Neuron (in vitro differentiated cells): Measurements from ENCODE around the gene SDK1.
"Not testable (repeated sequence)": the region's sequence is repeated elsewhere in the genome, so short reads cannot be mapped to it uniquely, and the experiment has no call there.

Source experiments
- H2AFZ ChIP-seq: one replicate; pipeline ENCODE4 v1.6.1; 2013; ENCODE audit warnings: low read depth, mild to moderate bottlenecking, inconsistent platforms, low read length, moderate library complexity
- H3K27me3 ChIP-seq: one replicate; pipeline ENCODE4 v1.6.1; 2013; ENCODE audit warnings: low read length; ENCODE audit not compliant: insufficient read depth
- H3K36me3 ChIP-seq: one replicate; pipeline ENCODE4 v1.6.1; 2013; ENCODE audit warnings: low read length; ENCODE audit not compliant: insufficient read depth
- H3K4me1 ChIP-seq: one replicate; pipeline ENCODE4 v1.6.1; 2013; ENCODE audit warnings: low read length; ENCODE audit not compliant: insufficient read depth
- H3K4me3 ChIP-seq: 2 replicates; pipeline ENCODE4 v1.5.1; 2013; ENCODE audit warnings: mild to moderate bottlenecking, low read length, moderate library complexity
- H3K9me3 ChIP-seq: one replicate; pipeline ENCODE4 v1.6.1; 2013; ENCODE audit warnings: low read length

SDK1 gene

DNA sequence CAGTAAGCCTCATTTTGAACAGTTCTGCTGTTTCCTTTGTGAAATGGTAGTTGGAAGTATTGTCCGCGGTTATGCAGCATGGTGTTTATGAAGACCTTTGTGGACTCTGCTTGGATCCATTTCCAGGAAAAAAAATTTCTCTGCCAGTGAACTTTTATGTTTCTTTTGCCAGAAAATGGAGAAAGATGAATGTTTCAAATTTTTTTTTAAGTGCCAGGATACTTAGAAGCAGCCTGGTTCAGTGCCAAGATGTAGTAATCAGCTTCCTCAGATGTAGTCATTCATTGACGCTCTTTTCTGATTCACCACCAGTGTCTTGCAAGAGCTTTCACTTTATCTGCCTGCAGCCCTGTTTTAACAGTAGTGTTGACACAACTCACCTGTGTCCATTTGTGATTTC lies 258.2 kb downstream of the SDK1 start:
- Histone ChIP-seq H2AFZ (no peak overlapping the region), H3K4me1 (no peaks in the 10 kb centered on the region), H3K4me3 (no peak overlapping the region), H3K9me3 (peaks cover 6% of the 10 kb centered on the region), H3K27me3 (no peaks in the 10 kb centered on the region), H3K36me3 (no peaks in the 10 kb centered on the region)

DNA sequence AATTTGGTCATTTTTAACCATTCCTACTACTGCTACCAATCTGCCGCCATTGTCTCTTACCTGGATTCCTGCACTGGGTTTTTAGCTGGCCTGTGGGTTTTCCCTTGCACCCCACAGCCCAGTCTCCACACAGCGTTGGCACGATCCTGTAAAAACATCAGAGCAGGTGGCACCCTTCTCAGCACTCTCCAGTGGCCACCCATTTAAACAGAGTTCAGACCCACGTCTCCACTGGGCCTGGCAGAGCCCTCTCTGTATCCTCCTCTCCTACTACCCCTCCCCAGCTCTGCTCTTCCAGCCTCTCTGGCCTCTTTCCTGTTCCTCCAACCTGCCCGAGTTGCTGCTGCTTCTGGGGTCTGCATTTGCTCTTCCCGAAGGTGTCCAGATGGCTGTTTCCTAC lies 259.4 kb downstream of the SDK1 start:
- H3K4me3 ChIP-seq = no peak overlapping the region
- no peaks in the 10 kb centered on the region for H3K27me3 ChIP-seq
- peaks cover 6% of the 10 kb centered on the region for H3K9me3 ChIP-seq
- H3K36me3 ChIP-seq = no peaks in the 10 kb centered on the region
- no peak overlapping the region for H2AFZ ChIP-seq
- no peaks in the 10 kb centered on the region for H3K4me1 ChIP-seq

DNA sequence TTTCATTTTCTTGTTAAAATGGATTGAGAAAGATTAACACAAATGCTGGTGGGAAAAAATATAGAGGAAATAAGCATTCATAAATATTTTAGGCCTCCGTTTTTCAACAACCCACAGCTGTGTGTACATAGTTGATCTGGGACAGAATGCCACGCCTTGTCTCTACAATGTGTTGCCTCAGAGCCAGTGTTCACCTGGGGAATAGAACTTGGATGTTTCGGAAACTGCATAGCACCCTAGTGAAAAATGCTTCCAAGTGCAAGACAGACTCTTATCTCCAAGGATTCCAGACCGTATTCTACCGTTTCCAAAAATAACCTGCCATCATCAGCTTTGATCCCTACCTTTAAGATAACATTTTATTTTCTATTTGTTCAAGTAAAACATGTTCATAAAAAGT lies 260.9 kb downstream of the SDK1 start:
- Histone ChIP-seq H3K27me3 (no peaks in the 10 kb centered on the region), H3K9me3 (peaks cover 6% of the 10 kb centered on the region), H2AFZ (no peak overlapping the region), H3K4me1 (no peaks in the 10 kb centered on the region), H3K36me3 (no peaks in the 10 kb centered on the region), H3K4me3 (no peak overlapping the region)

DNA sequence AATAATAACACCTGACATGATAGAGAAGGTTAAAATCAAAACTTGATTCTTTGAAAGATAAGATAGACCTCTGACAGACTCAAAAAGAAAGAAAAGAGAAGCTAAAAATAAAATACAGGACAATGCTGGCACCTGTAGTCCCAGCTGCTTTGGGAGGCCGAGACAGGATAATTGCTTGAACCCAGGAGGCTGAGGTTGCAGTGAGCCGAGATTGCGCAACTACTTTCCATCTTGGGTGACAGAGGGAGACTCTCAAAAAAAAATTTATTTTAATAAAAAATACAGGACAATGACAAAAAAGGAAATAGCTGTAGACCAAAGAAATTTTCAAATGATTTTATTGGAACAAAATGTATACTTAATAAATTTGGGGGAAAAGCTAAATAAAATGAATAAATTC lies 263.2 kb downstream of the SDK1 start:
- Histone ChIP-seq H3K4me1 (no peaks in the 10 kb centered on the region), H3K9me3 (peaks cover 6% of the 10 kb centered on the region), H2AFZ (no peak overlapping the region), H3K36me3 (no peaks in the 10 kb centered on the region), H3K27me3 (no peaks in the 10 kb centered on the region), H3K4me3 (no peak overlapping the region)

DNA sequence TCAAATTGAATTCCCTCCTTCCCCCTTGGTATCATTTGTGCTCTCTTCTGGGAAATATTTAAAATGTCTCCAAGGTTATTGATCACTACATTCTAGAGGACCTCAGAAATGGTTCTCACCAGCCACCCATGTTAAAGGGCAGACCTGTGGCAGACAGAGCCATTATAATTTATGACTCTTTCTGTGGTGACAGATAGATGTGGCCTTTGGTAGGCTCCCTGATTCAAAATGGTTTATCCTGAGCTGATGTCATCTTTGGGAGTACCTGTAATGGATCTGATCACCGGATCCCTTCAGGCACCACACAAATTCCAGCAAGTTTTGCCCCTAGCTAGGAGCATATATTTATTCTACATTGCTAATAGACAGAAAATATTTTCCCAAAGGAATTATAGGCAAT lies 267.5 kb downstream of the SDK1 start:
- Histone ChIP-seq H3K36me3 (no peaks in the 10 kb centered on the region), H2AFZ (no peak overlapping the region), H3K27me3 (no peaks in the 10 kb centered on the region)

DNA sequence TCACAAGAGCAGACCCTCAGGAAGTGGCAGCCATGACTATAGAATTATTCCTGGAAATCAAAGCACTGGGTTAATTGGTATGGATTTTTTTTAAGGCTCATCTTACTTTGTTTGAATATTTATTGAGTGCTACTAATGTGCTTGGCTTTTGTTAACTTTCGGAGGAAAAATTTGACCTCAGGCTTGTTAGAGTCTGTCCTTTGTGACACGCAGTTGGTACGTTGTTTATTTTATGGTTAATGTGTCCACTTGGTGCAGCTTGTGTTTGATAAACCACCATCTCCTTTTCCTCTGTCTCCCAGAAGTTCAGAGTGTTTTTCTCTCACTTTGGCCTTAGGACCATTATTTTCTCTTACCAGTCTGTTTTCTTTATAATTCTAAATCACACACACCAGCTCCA lies 268.6 kb downstream of the SDK1 start:
- Histone ChIP-seq H3K36me3 (no peaks in the 10 kb centered on the region), H2AFZ (no peak overlapping the region), H3K4me1 (no peaks in the 10 kb centered on the region), H3K9me3 (peaks cover 2% of the 10 kb centered on the region), H3K27me3 (no peaks in the 10 kb centered on the region), H3K4me3 (no peak overlapping the region)

More for the DNA sequence above, 267.5 kb downstream of the SDK1 start:
- Histone ChIP-seq H3K9me3 (no peaks in the 10 kb centered on the region), H3K4me3 (no peak overlapping the region), H3K4me1 (no peaks in the 10 kb centered on the region)

DNA sequence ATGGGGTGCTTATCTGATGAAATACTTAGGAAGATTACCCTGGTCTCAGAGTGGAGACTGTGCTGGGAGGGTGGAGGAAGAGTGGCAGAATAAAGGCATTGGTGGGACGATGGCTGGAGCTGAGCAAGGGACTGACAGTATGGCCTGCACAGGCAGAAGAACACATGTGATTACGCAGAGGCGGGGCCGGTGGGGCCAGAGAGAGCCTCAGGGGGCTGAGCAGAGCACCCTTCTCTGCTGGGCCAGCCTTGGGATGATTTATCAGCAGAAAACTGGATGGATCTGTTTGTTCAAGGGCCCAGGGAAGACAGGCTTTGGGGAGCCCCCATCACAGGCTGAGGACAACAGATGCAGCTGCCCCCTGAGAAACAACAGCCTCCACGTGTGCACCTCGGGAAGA lies 272.1 kb downstream of the SDK1 start:
- H3K9me3 ChIP-seq = peaks cover 5% of the 10 kb centered on the region
- no peaks in the 10 kb centered on the region for H3K36me3 ChIP-seq

DNA sequence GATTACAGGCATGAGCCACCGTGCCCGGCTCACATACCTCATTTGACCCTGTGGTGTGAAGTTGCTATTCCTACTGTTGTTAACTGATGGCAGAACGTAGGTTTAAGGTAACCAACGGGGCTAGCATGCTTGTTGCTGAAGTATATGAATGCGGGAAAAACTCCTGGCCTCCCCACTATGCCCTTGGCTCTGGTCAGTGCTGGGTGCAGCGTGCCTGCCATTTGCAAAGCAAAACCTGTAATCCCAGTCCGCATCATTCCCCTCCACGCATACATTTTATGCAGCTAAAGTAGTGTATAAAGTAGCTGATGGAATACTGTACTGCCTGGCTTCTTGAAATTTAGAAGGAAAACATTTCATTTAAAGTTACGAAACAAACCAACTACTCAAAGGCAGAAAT lies 273.3 kb downstream of the SDK1 start:
- no peaks in the 10 kb centered on the region for H3K36me3 ChIP-seq
- H3K9me3 ChIP-seq = peaks cover 6% of the 10 kb centered on the region
- no peaks in the 10 kb centered on the region for H3K4me1 ChIP-seq
- H2AFZ ChIP-seq = no peak overlapping the region
- H3K4me3 ChIP-seq = no peak overlapping the region
- no peaks in the 10 kb centered on the region for H3K27me3 ChIP-seq

More for the DNA sequence above, 272.1 kb downstream of the SDK1 start:
- Histone ChIP-seq H2AFZ (no peak overlapping the region), H3K4me1 (no peaks in the 10 kb centered on the region), H3K4me3 (no peak overlapping the region), H3K27me3 (no peaks in the 10 kb centered on the region)

DNA sequence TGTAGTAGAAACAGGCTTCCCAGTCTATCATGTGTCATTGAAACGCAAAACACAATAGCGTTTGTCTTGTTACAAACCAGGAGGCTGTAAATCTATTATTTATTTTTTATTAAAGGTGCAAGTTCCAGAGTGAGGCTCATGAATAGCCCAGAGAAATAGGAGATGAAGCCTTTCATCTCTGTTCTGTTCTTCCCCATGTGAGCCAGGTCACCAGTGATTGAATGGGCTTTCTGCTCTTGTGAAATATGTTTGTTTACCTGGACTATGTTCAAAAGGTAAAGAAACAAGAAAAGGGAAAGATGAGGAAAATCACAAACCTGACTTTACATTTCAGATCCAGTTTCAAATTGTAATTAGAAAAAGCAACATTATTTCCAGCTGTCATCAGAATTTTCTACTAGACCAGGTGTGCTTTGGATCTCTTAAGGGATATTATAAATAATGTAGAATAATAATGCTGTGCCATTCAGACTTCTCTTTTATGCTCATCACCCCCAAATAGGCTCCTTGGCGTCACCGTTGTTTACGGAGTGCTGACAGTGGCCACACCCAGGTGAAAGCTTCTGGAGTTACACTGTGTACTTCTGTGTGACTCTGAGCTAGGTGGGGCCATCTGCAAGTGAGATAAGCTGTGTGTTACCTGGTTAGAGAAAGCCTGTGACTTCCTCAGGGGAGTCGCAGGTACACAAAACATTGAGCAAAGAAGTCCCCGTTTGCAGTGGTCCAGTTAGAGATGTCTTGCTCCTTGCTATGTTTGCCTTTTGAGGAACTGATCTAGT lies 274.9 kb downstream of the SDK1 start:
- Histone ChIP-seq H3K36me3 (no peaks in the 10 kb centered on the region), H3K4me3 (no peak overlapping the region), H3K9me3 (peaks cover 8% of the 10 kb centered on the region), H2AFZ (no peak overlapping the region), H3K4me1 (no peaks in the 10 kb centered on the region), H3K27me3 (no peaks in the 10 kb centered on the region)

DNA sequence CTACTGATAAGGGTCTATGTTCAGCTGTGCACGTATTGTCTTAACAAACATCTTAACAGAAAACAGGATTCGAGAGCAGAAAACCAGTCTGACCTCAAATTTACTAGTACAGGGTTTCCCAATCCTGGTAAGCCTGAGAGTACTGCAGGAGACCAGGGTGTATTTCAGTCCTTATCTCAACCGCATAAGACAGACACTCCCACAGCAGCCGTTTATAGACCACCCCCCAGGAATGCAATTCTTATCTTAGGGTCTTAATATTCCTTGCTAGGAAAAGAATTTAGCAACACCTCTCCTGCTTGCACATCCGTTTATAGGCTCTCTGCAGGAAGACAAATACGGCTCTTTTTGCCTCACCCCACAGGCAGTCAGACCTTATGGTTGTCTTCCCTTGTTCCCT lies 277.3 kb downstream of the SDK1 start:
- no peaks in the 10 kb centered on the region for H3K4me1 ChIP-seq
- H3K36me3 ChIP-seq = no peaks in the 10 kb centered on the region
- H2AFZ ChIP-seq = no peak overlapping the region
- peaks cover 8% of the 10 kb centered on the region for H3K9me3 ChIP-seq
- H3K4me3 ChIP-seq = no peak overlapping the region
- no peaks in the 10 kb centered on the region for H3K27me3 ChIP-seq

DNA sequence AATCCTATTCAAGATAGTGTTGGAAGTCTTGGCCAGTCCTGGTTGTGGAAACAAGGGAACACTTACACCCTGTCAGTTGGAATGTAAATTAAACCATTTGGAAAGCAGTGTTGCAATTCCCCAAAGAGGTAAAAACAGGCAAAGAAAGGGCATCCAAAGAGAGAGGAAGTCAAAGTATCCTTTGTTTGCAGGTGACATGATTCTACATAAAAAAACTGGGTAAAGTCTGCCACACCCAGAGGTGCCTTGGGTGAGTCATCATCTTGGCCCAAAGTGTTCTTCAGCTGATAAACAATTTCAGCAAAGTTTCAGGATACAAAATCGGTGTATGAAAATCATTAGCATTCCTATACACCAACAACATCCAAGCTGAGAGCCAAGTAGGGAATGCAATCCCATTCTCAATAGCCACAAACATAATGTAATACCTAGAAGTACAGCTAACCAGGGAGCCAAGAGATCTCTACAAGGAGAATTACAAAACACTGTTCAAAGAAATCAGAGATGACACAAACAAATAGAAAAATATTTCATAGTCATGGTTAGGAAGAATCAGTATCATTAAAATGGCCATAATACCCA lies 278.7 kb downstream of the SDK1 start:
- Histone ChIP-seq H3K27me3 (no peaks in the 10 kb centered on the region), H2AFZ (no peak overlapping the region), H3K4me1 (no peaks in the 10 kb centered on the region), H3K9me3 (peaks cover 6% of the 10 kb centered on the region), H3K4me3 (no peak overlapping the region), H3K36me3 (no peaks in the 10 kb centered on the region)

DNA sequence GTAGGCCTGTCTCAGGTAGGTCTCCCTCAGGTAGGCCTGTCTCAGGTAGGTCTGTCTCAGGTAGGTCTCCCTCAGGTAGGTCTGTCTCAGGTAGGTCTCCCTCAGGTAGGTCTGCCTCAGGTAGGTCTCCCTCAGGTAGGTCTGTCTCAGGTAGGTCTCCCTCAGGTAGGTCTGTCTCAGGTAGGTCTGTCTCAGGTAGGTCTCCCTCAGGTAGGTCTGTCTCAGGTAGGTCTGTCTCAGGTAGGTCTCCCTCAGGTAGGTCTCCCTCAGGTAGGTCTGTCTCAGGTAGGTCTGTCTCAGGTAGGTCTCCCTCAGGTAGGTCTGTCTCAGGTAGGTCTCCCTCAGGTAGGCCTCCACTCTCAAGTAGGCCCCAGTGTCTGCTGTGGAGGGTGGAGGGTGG lies 281.1 kb downstream of the SDK1 start:
- not testable (repeated sequence) for H3K36me3 ChIP-seq, H3K27me3 ChIP-seq, H3K4me1 ChIP-seq, H3K4me3 ChIP-seq, H3K9me3 ChIP-seq, H2AFZ ChIP-seq

DNA sequence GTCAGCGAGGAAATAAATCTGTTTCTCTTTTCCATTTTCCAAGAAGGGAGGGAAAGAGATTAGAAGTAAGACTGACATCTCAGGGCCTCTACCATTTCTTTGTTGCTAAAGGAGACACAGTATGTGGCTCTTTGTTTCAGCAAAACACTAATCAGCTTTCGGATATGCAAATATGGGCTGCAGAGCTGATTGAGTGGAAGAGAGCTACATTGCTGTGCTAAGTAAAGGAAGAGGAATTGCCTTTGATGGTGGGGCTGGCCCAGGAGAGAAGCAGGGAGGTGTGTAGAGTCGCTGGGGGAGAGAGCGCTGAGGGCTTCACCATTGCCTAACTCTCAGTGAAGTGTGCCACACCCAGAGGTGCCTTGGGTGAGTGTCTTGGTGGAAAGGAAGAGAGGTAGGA lies 284.8 kb downstream of the SDK1 start:
- no peaks in the 10 kb centered on the region for H3K27me3 ChIP-seq
- H3K36me3 ChIP-seq = no peaks in the 10 kb centered on the region
- no peak overlapping the region for H2AFZ ChIP-seq
- H3K4me1 ChIP-seq = no peaks in the 10 kb centered on the region
- no peaks in the 10 kb centered on the region for H3K9me3 ChIP-seq
- H3K4me3 ChIP-seq = no peak overlapping the region

DNA sequence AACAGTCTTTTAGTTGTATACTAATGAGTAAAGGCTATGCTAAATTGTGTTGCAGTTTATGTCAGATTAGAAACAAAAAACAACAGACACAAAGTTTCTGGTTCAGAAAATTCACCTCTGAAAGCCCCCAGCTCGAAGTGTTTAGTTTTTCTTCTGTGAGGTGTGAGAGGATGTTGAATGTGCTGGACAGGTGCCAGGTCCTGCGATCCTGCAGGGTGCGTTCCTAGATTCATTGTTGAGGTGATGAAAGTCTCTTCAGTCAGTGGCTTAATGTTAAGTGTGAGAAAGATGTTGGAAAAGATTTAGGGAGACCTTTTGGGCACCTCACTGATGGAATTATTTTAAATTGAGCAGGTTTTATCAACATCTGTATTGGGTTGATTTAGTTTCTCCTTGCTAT lies 287.3 kb downstream of the SDK1 start:
- Histone ChIP-seq H2AFZ (no peak overlapping the region), H3K4me1 (peaks cover 10% of the 10 kb centered on the region), H3K27me3 (no peaks in the 10 kb centered on the region), H3K9me3 (no peaks in the 10 kb centered on the region), H3K4me3 (no peak overlapping the region), H3K36me3 (no peaks in the 10 kb centered on the region)
